CD14-positive monocyte (primary cell): Measurements from ENCODE around the gene STPG1. TPM values are rescaled to one million over a fixed set of nuclear protein-coding genes. Genes with fewer than 3 reads are reported as not detected.
"Not testable (repeated sequence)": the region's sequence is repeated elsewhere in the genome, so short reads cannot be mapped to it uniquely, and the experiment has no call there.

Experiments
- DNase-seq, 3 donors: peaks; one replicate each; pipeline ENCODE4 v3.0.0-alpha.2; 2011 to 2022
- H2AFZ ChIP-seq: 2 replicates; pipeline ENCODE4 v1.6.0; 2012; ENCODE audit warnings: mild to moderate bottlenecking, low read depth, low read length, inconsistent platforms; ENCODE audit not compliant: insufficient read depth, poor library complexity, severe bottlenecking
- H3K27ac ChIP-seq, 2 donors: 1 replicate in 1 of 2; 2 replicates in 1 of 2; pipeline ENCODE4 v1.5.1; 2012 to 2013; ENCODE audit warnings: low read length in 2 of 2, control low read depth in 1 of 2, inconsistent platforms in 1 of 2, low read depth in 1 of 2, mild to moderate bottlenecking in 1 of 2
- H3K27me3 ChIP-seq, 2 donors: one replicate each; pipeline versions ENCODE4 v1.6.0 to v1.6.1; 2011 to 2013; ENCODE audit warnings: low read length in 2 of 2; ENCODE audit not compliant: control insufficient read depth in 2 of 2, insufficient read depth in 2 of 2
- H3K36me3 ChIP-seq, 2 donors: replicated peaks in 1 of 2; 1 replicate in 1 of 2; 2 replicates in 1 of 2; pipeline versions ENCODE4 v1.5.1 to v1.6.1; 2012 to 2013; ENCODE audit warnings: low read length in 2 of 2, control low read depth in 1 of 2, inconsistent platforms in 1 of 2, mild to moderate bottlenecking in 1 of 2; ENCODE audit not compliant: insufficient read depth in 2 of 2, control insufficient read depth in 1 of 2
- H3K4me1 ChIP-seq, 2 donors: 1 replicate in 1 of 2; 2 replicates in 1 of 2; pipeline versions ENCODE4 v1.5.1 to v1.6.1; 2012 to 2013; ENCODE audit warnings: low read length in 2 of 2, control low read depth in 1 of 2, inconsistent platforms in 1 of 2, mild to moderate bottlenecking in 1 of 2, moderate library complexity in 1 of 2; ENCODE audit not compliant: insufficient read depth in 2 of 2, control insufficient read depth in 1 of 2
- H3K4me2 ChIP-seq: replicated peaks from 2 replicates; pipeline ENCODE3; 2012; ENCODE audit warnings: low read length, moderate library complexity, mild to moderate bottlenecking; ENCODE audit not compliant: poor library complexity, severe bottlenecking; ENCODE audit errors: extremely low read depth
- H3K4me3 ChIP-seq, 3 experiments: fragments of 200-600 bp in 1 of 3; sonication (generic) in 1 of 3; replicated peaks in 1 of 3; 1 replicate in 2 of 3; 2 replicates in 1 of 3; pipeline ENCODE4 v1.5.1; 2011 to 2013; ENCODE audit warnings: low read length in 3 of 3, mild to moderate bottlenecking in 3 of 3, control low read depth in 2 of 3, low read depth in 2 of 3, inconsistent platforms in 1 of 3, moderate library complexity in 1 of 3
- H3K79me2 ChIP-seq: 2 replicates; pipeline ENCODE4 v1.6.0; 2012; ENCODE audit warnings: mild to moderate bottlenecking, control low read depth, inconsistent platforms, low read length, moderate library complexity; ENCODE audit not compliant: insufficient read depth
- H3K9ac ChIP-seq: 2 replicates; pipeline ENCODE4 v1.6.0; 2017; ENCODE audit warnings: low read length, mild to moderate bottlenecking; ENCODE audit not compliant: insufficient read depth, poor library complexity, severe bottlenecking
- H3K9me3 ChIP-seq, 2 donors: replicated peaks in 1 of 2; 1 replicate in 1 of 2; 2 replicates in 1 of 2; pipeline versions ENCODE4 v1.5.1 to v1.6.1; 2012 to 2013; ENCODE audit warnings: low read length in 2 of 2, control low read depth in 1 of 2; ENCODE audit not compliant: control insufficient read depth in 1 of 2, insufficient read depth in 1 of 2
- H4K20me1 ChIP-seq: 2 replicates; pipeline ENCODE4 v1.6.0; 2012; ENCODE audit warnings: mild to moderate bottlenecking, low read length, control low read depth, moderate library complexity; ENCODE audit not compliant: insufficient read depth
- H3K27ac Mint-ChIP-seq, 7 donors: one replicate each; pipeline ENCODE4 v1.8.0; 2020; ENCODE audit warnings: mild to moderate bottlenecking in 7 of 7, mixed read lengths in 7 of 7, moderate library complexity in 6 of 7, inconsistent platforms in 2 of 7
- H3K27me3 Mint-ChIP-seq, 3 donors: one replicate each; pipeline ENCODE4 v1.8.0; 2021 to 2022; ENCODE audit warnings: low read depth in 3 of 3, mild to moderate bottlenecking in 3 of 3, mixed read lengths in 3 of 3, moderate library complexity in 3 of 3, inconsistent platforms in 1 of 3
- H3K36me3 Mint-ChIP-seq, 2 donors: one replicate each; pipeline ENCODE4 v1.8.0; 2020; ENCODE audit warnings: mixed read lengths in 2 of 2, inconsistent platforms in 1 of 2, mild to moderate bottlenecking in 1 of 2
- H3K4me1 Mint-ChIP-seq: one replicate; pipeline ENCODE4 v1.8.0; 2020; ENCODE audit warnings: mild to moderate bottlenecking, mixed read lengths
- H3K4me3 Mint-ChIP-seq, 2 donors: one replicate each; pipeline ENCODE4 v1.8.0; 2020; ENCODE audit warnings: mild to moderate bottlenecking in 2 of 2, mixed read lengths in 2 of 2, moderate library complexity in 1 of 2
- H3K9me3 Mint-ChIP-seq, 7 donors: one replicate each; pipeline ENCODE4 v1.8.0; 2020 to 2022; ENCODE audit warnings: mixed read lengths in 7 of 7, mild to moderate bottlenecking in 6 of 7, moderate library complexity in 6 of 7, inconsistent platforms in 2 of 7
- WGBS: methylation state at CpG from one replicate; pipeline ENCODE4 v1.1.5; 2013; ENCODE audit warnings: missing lambda C conversion rate; ENCODE audit not compliant: insufficient coverage; 5-methylcytosine and 5-hydroxymethylcytosine counted together
- intact Hi-C, 2 donors: fragments of 100-400 bp; cut with micrococcal nuclease; formaldehyde crosslinking; loops; one replicate each; pipeline versions ENCODE4 v1.15.0 to v1.15.1; 2023
- polyA minus RNA-seq: library from RNA; depleted of rRNA, polyadenylated mRNA; stranded (reverse); fragments of >200 nt; gene quantifications from 2 replicates; pipeline ENCODE4 v1.2.3, GENCODE V29; 2012
- polyA plus RNA-seq, 3 donors: library from polyadenylated mRNA; depleted of rRNA in 1 of 3; unstranded in 2 of 3; stranded (reverse) in 1 of 3; fragments of 300-500 nt in 2 of 3; fragments of >200 nt in 1 of 3; fragmentation: Illumina TruSeq in 2 of 3; gene quantifications; 1 replicate in 2 of 3; 2 replicates in 1 of 3; pipeline ENCODE4 v1.2.3, GENCODE V29; 2012 to 2021
- total RNA-seq, 12 experiments: library from RNA in 1 of 12; stranded (reverse) in 1 of 12; fragments of 120-200 nt in 1 of 12; gene quantifications; one replicate each; pipeline ENCODE4 v1.2.4 and lab custom pipeline; 2013 to 2026; ENCODE audit warnings: mixed read lengths in 6 of 12, inconsistent platforms in 1 of 12
- TF ChIP-seq, protein P1 (sequence below): fragments of 200-600 bp; IDR thresholded peaks from one replicate; pipeline ENCODE4 v1.8.0; 2022; ENCODE audit warnings: antibody characterized with exemption, mild to moderate bottlenecking

STPG1 gene, protein sequence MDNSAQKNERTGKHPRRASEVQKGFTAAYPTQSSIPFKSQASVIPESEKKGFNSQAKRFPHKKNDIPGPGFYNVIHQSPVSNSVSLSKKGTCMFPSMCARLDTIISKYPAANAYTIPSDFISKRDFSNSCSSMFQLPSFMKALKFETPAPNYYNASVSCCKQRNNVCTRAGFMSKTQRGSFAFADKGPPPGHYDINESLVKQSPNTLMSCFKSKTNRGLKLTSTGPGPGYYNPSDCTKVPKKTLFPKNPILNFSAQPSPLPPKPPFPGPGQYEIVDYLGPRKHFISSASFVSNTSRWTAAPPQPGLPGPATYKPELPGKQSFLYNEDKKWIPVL
- 1.0 TPM for total RNA-seq (2013)
- polyA plus RNA-seq, result under 1 TPM; 0.57 to 0.85 (median 0.60) TPM
- 0.42 and 0.56 TPM in 2 replicates for polyA minus RNA-seq
- total RNA-seq (lab: John Stamatoyannopoulos, UW), result 0.20 to 2.8 (median 0.62) reads per million in 11 experiments

DNA sequence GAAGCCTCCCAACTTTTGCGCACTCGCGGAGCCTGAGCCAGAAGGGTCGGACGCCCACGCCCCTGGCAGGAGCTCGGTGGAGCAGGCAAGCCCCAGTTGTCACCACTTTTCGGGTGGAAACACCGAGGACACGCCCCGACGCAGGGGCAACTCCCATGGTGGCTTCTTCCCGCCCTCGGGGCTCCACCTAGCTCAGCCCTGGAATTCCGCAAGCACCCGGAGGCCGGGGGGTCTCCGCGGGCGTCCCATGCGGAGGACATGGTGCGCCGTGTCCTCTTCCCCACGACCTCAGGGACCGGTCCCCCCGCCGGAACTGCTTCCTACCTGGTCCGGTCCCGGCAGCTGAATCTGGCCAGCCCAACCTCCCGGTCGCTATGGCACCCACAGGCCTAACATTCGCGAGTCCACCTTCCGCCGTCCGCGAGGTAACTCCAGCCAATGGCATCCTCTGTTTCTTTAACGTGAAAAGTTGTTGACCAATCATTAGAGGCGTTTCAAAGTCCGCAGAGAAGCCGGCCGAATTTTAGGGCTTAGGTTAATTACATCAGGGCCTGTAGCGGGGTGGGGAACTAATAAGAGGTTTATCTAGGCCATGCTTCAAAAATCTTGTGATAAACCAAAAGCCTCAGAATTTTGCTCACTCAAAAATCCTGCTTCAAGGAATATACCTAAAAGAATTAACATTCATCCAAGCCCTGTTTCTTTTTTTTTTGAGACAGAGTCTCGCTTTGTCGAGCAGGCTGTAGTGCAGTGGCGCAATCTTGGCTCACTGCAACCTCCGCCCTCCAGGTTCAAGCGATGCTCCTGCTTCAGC lies at the start of gene STPG1:
Gene STPG1 (minus strand): TSS at position 433 of the 814 bp plus-strand sequence. CDS start 12,394 bp downstream, outside the sequence.
- peaks cover 52% of the 10 kb centered on the region for H3K4me1 Mint-ChIP-seq
- DNase-seq, result peak; percentile 86 to 89 (median 89)
- peak within 1 kb of the TSS; percentile 59 to 87 (median 77) for H3K27ac Mint-ChIP-seq
- peak within 1 kb of the TSS; percentile 8 to 80 for H3K27ac ChIP-seq
- H3K27me3 ChIP-seq, result no peaks in the 10 kb centered on the region
- peaks cover 29% of the 10 kb centered on the region for H3K79me2 ChIP-seq
- intact Hi-C loops, result no loop called here
- H3K4me1 ChIP-seq, result peaks cover 25 to 43% of the 10 kb centered on the region in 2 donors
- no peaks in the 10 kb centered on the region for H3K9me3 Mint-ChIP-seq
- TF ChIP-seq, protein P1, sequence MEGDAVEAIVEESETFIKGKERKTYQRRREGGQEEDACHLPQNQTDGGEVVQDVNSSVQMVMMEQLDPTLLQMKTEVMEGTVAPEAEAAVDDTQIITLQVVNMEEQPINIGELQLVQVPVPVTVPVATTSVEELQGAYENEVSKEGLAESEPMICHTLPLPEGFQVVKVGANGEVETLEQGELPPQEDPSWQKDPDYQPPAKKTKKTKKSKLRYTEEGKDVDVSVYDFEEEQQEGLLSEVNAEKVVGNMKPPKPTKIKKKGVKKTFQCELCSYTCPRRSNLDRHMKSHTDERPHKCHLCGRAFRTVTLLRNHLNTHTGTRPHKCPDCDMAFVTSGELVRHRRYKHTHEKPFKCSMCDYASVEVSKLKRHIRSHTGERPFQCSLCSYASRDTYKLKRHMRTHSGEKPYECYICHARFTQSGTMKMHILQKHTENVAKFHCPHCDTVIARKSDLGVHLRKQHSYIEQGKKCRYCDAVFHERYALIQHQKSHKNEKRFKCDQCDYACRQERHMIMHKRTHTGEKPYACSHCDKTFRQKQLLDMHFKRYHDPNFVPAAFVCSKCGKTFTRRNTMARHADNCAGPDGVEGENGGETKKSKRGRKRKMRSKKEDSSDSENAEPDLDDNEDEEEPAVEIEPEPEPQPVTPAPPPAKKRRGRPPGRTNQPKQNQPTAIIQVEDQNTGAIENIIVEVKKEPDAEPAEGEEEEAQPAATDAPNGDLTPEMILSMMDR, result no peak
- H3K4me3 Mint-ChIP-seq, result peak within 1 kb of the TSS; percentile 82 to 89
- no peaks in the 10 kb centered on the region for H4K20me1 ChIP-seq
- peak within 1 kb of the TSS; percentile 99 for H2AFZ ChIP-seq
- under 1% methylated on average over 39 of the region's 48 CpGs for WGBS
- peak within 1 kb of the TSS; percentile 78 for H3K9ac ChIP-seq
- no peaks in the 10 kb centered on the region for H3K9me3 ChIP-seq
- peak within 1 kb of the TSS; percentile 89 for H3K4me2 ChIP-seq
- peaks cover 0 to 6% (median 0%) of the 10 kb centered on the region in 3 donors for H3K27me3 Mint-ChIP-seq
- H3K4me3 ChIP-seq, result peak within 1 kb of the TSS; percentile 57 to 92 (median 68)
- peaks cover 0 to 2% of the 10 kb centered on the region in 2 donors for H3K36me3 Mint-ChIP-seq
- H3K36me3 ChIP-seq, result no peaks in the 10 kb centered on the region

DNA sequence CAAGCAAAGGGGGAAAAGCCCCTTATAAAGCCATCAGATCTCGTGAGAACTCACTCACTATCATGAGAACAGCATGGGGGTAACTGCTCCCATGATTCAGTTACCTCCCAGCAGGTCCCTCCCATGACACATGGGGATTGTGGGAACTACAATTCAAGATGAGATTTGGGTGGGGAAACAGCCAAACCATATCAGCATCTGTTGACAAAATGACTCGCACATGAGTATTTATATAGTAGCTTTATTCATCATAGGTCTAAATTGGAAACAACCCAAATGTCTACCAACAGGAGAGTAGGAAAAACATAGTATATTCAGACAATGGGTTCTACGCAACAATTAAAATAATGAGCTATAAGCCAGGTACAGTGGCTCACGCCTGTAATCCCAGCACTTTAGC lies 48.5 kb upstream of the STPG1 start:
- H3K27ac ChIP-seq, H3K27me3 Mint-ChIP-seq, H3K4me2 ChIP-seq, H3K79me2 ChIP-seq, intact Hi-C loops, H3K4me3 ChIP-seq, H3K4me3 Mint-ChIP-seq, H2AFZ ChIP-seq, H4K20me1 ChIP-seq, H3K27me3 ChIP-seq, DNase-seq, H3K9ac ChIP-seq: not testable (repeated sequence)
- Mint-ChIP-seq H3K27ac (peak overlapping the region in 1 of 7 donors; percentile 11), H3K4me1 (peaks cover 24% of the 10 kb centered on the region), H3K9me3 (peaks cover 8 to 17% (median 13%) of the 10 kb centered on the region in 7 donors), H3K36me3 (peaks cover 57 to 61% of the 10 kb centered on the region in 2 donors)
- Histone ChIP-seq H3K9me3 (peaks cover 9 to 10% of the 10 kb centered on the region in 2 donors), H3K36me3 (peaks cover 29 to 56% of the 10 kb centered on the region in 2 donors), H3K4me1 (peaks cover 3 to 24% of the 10 kb centered on the region in 2 donors)
- 80% methylated on average over 2 of the region's 4 CpGs for WGBS
